IMR-90 (cell line): Measurements from ENCODE around the gene EML1. TPM values are rescaled to one million over a fixed set of nuclear protein-coding genes. Genes with fewer than 3 reads are reported as not detected.
A peak's percentile ranks its signal among the peaks of the same experiment; 100 is the strongest.

Source experiments
- ATAC-seq: fragments of 200-7000 bp; cut with Tn5 transposase; 2 replicates; pipeline ENCODE4 v1.9.1; 2020; ENCODE audit warnings: low read depth, mild to moderate bottlenecking, moderate library complexity
- BruUV-seq: library from RNA; stranded (reverse); fragments of 400-500 nt; replicated peaks from 2 replicates; lab custom pipeline; 2021; lab: Mats Ljungman, UMichigan
- CTCF ChIA-PET: fragments of 300-600 bp; formaldehyde crosslinking; extraction: SDS; loops from one replicate; lab custom pipeline; 2021; ENCODE audit warnings: antibody characterized with exemption; lab: Yijun Ruan, JAX
- POLR2A ChIA-PET: fragments of 300-600 bp; sonication (Branson Sonifier 250); formaldehyde crosslinking; loops from one replicate; lab custom pipeline; 2022; ENCODE audit warnings: antibody characterized with exemption; ENCODE audit not compliant: unreplicated experiment; lab: Charles Lee
- DNase-seq: peaks from one replicate; pipeline ENCODE4 v3.0.0; 2013
- H2AFZ ChIP-seq: replicated peaks from 2 replicates; pipeline ENCODE3; 2013; ENCODE audit warnings: low read length, mild to moderate bottlenecking; ENCODE audit not compliant: poor library complexity
- H2AK5ac ChIP-seq: 2 replicates; pipeline ENCODE4 v1.6.1; 2013; ENCODE audit warnings: low read depth, low read length, inconsistent platforms
- H2AK9ac ChIP-seq: replicated peaks from 2 replicates; pipeline ENCODE3; 2013; ENCODE audit warnings: mild to moderate bottlenecking, low read depth, low read length, moderate library complexity; ENCODE audit not compliant: poor library complexity
- H2BK120ac ChIP-seq: 2 replicates; pipeline ENCODE4 v1.6.1; 2013; ENCODE audit warnings: low read depth, low read length, inconsistent platforms
- H2BK15ac ChIP-seq: 3 replicates; pipeline ENCODE4 v1.6.1; 2013; ENCODE audit warnings: low read depth, low read length, inconsistent platforms
- H2BK20ac ChIP-seq: 2 replicates; pipeline ENCODE4 v1.6.1; 2013; ENCODE audit warnings: low read depth, mild to moderate bottlenecking, inconsistent platforms, low read length, moderate library complexity
- H2BK5ac ChIP-seq: 2 replicates; pipeline ENCODE4 v1.6.1; 2013; ENCODE audit warnings: mild to moderate bottlenecking, low read depth, low read length, inconsistent platforms; ENCODE audit not compliant: poor library complexity, severe bottlenecking
- H3K14ac ChIP-seq: replicated peaks from 2 replicates; pipeline ENCODE4 v1.6.1; 2013; ENCODE audit warnings: low read depth, low read length, inconsistent platforms
- H3K18ac ChIP-seq: 2 replicates; pipeline ENCODE4 v1.6.1; 2013; ENCODE audit warnings: low read depth, low read length, control low read depth
- H3K23ac ChIP-seq: 2 replicates; pipeline ENCODE4 v1.6.1; 2013; ENCODE audit warnings: low read depth, low read length, inconsistent platforms
- H3K27ac ChIP-seq: 2 replicates; pipeline ENCODE4 v1.5.1; 2013; ENCODE audit warnings: mild to moderate bottlenecking, control low read depth, low read length; ENCODE audit not compliant: insufficient read depth
- H3K27me3 ChIP-seq: 2 replicates; pipeline ENCODE4 v1.6.1; 2013; ENCODE audit warnings: low read length; ENCODE audit not compliant: control insufficient read depth, insufficient read depth
- H3K36me3 ChIP-seq: 2 replicates; pipeline ENCODE4 v1.6.1; 2013; ENCODE audit warnings: low read length, mixed read lengths; ENCODE audit not compliant: control insufficient read depth, insufficient read depth
- H3K4ac ChIP-seq: 2 replicates; pipeline ENCODE4 v1.6.1; 2013; ENCODE audit warnings: low read depth, low read length, inconsistent platforms
- H3K4me1 ChIP-seq: 2 replicates; pipeline ENCODE4 v1.6.1; 2013; ENCODE audit warnings: low read length, mixed read lengths; ENCODE audit not compliant: control insufficient read depth, insufficient read depth
- H3K4me2 ChIP-seq: 2 replicates; pipeline ENCODE4 v1.6.1; 2013; ENCODE audit warnings: low read depth, mild to moderate bottlenecking, control low read depth, low read length, moderate library complexity
- H3K4me3 ChIP-seq: 2 replicates; pipeline ENCODE4 v1.5.1; 2013; ENCODE audit warnings: low read depth, mild to moderate bottlenecking, control low read depth, low read length, moderate library complexity; ENCODE audit not compliant: insufficient read depth
- H3K56ac ChIP-seq: 2 replicates; pipeline ENCODE4 v1.6.1; 2013; ENCODE audit warnings: low read length, inconsistent platforms; ENCODE audit not compliant: insufficient read depth; ENCODE audit errors: extremely low read depth
- H3K79me1 ChIP-seq, 2 experiments: 2 replicates each; pipeline ENCODE4 v1.6.1; 2013; ENCODE audit warnings: low read length in 2 of 2, inconsistent platforms in 1 of 2, low read depth in 1 of 2
- H3K9ac ChIP-seq: 2 replicates; pipeline ENCODE4 v1.6.1; 2013; ENCODE audit warnings: low read depth, low read length, control low read depth
- H3K9me1 ChIP-seq: 2 replicates; pipeline ENCODE4 v1.6.1; 2013; ENCODE audit warnings: low read length, inconsistent platforms; ENCODE audit not compliant: insufficient read depth
- H3K9me3 ChIP-seq: 2 replicates; pipeline ENCODE4 v1.6.1; 2013; ENCODE audit warnings: low read length; ENCODE audit not compliant: control insufficient read depth, insufficient read depth
- H4K20me1 ChIP-seq: 2 replicates; pipeline ENCODE4 v1.6.1; 2013; ENCODE audit warnings: low read length, inconsistent platforms; ENCODE audit not compliant: insufficient read depth
- H4K5ac ChIP-seq: 2 replicates; pipeline ENCODE4 v1.6.1; 2013; ENCODE audit warnings: mild to moderate bottlenecking, low read depth, low read length, control low read depth
- H4K8ac ChIP-seq, 2 experiments: 2 replicates each; pipeline ENCODE4 v1.6.1; 2013; ENCODE audit warnings: low read depth in 2 of 2, low read length in 2 of 2, control low read depth in 1 of 2, inconsistent platforms in 1 of 2
- H4K91ac ChIP-seq: 2 replicates; pipeline ENCODE4 v1.6.1; 2013; ENCODE audit warnings: low read depth, low read length, inconsistent platforms; ENCODE audit not compliant: insufficient read depth
- CEBPB ChIP-seq: IDR thresholded peaks from 2 replicates; pipeline ENCODE4 v1.6.1; 2012; ENCODE audit warnings: low read depth, low read length, improper control_type of control experiment
- FOS ChIP-seq: fragments of 150-350 bp; IDR thresholded peaks from 2 replicates; pipeline ENCODE4 v1.6.1; 2016; ENCODE audit warnings: low read depth, low read length
- MXI1 ChIP-seq: IDR thresholded peaks from 2 replicates; pipeline ENCODE4 v1.6.1; 2012; ENCODE audit warnings: low read depth, mild to moderate bottlenecking, low read length, moderate library complexity, borderline replicate concordance
- NFE2L2 ChIP-seq: fragments of 150-350 bp; IDR thresholded peaks from 2 replicates; pipeline ENCODE4 v1.6.1; 2016; ENCODE audit warnings: low read depth, mild to moderate bottlenecking, low read length
- RAD21 ChIP-seq: IDR thresholded peaks from 2 replicates; pipeline ENCODE4 v1.6.1; 2012; ENCODE audit warnings: low read length, improper control_type of control experiment
- RFX5 ChIP-seq: IDR thresholded peaks from 2 replicates; pipeline ENCODE4 v1.8.0; 2012; ENCODE audit warnings: low read depth, mild to moderate bottlenecking, low read length, moderate library complexity
- WGBS, 2 experiments: methylation state at CpG; one replicate each; pipeline versions ENCODE4 v1.1.5 to v1.1.7; 2013; ENCODE audit warnings: missing lambda C conversion rate in 2 of 2; ENCODE audit not compliant: insufficient read length in 1 of 2; ENCODE audit errors: extremely low coverage in 2 of 2; 5-methylcytosine and 5-hydroxymethylcytosine counted together
- dilution Hi-C: fragments of 300-500 bp; cut with HindIII; formaldehyde crosslinking; loops from one replicate; pipeline ENCODE4 v1.14.3; 2018; ENCODE audit warnings: low sequenced_read_pairs; ENCODE audit not compliant: unreplicated experiment
- in situ Hi-C: fragments of 300-500 bp; cut with MboI; formaldehyde crosslinking; loops from 3 replicates; pipeline ENCODE4 v1.14.3; 2019; ENCODE audit warnings: low sequenced_read_pairs, inconsistent platforms, mixed read lengths
- intact Hi-C: fragments of 100-400 bp; cut with micrococcal nuclease; formaldehyde crosslinking; loops from 2 replicates; pipeline ENCODE4 v1.10.0; 2022
- polyA plus RNA-seq, 3 experiments: library from polyadenylated mRNA; depleted of rRNA; stranded (reverse); fragments of >200 nt; gene quantifications; 2 replicates each; pipeline ENCODE4 v1.2.3, GENCODE V29; 2012; ENCODE audit warnings: low replicate concordance in 1 of 3
- total RNA-seq: library from RNA; depleted of rRNA; stranded (reverse); fragments of >200 nt; gene quantifications from 2 replicates; pipeline ENCODE4 v1.2.3, GENCODE V29; 2012
- TF ChIP-seq, protein P1 (sequence below): fragments of 150-350 bp; IDR thresholded peaks from 2 replicates; pipeline ENCODE4 v1.6.1; 2017; ENCODE audit warnings: mild to moderate bottlenecking, antibody characterized with exemption, low read length, low read depth

EML1 gene
- total and polyA plus RNA-seq, 2 of the 4 experiments (the other 2 are of a cell fraction): 14.0 to 42.3 TPM

DNA sequence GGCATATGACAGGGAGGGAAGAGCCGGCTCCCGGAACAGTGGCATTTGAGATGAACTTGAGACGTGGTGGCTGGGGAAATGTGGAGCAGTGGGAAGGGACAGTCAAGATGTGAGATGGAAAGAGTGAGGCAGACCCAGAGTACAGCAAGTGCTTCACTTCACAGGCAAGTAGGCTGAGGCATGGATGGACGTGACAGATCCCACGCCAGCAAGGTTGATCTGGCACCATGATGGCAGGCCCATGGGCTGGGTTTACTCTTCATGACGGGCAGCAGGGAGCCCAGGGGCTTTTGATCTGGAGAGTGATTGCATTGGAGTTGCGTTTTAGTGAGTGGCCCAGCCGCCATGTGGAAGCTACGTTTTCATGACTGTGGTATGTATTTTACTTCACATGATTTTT, 17.9 kb upstream of the EML1 start:
- no peaks in the 10 kb centered on the region for H3K36me3 ChIP-seq
- CTCF ChIA-PET: no interaction called here
- BruUV-seq: no TSS peak
- no peak overlapping the region for H3K4me3 ChIP-seq
- in situ Hi-C loops: no loop called here
- no peak overlapping the region for H3K9ac ChIP-seq
- H4K91ac ChIP-seq: no peak overlapping the region
- H3K9me3 ChIP-seq: peaks cover 10% of the 10 kb centered on the region; the same call in 1 of the 2 replicates
- no peak overlapping the region; the same call in 1 of the 2 replicates for H2BK120ac ChIP-seq
- H3K4me1 ChIP-seq: peaks cover 9% of the 10 kb centered on the region
- intact Hi-C loops: no loop called here
- H2AK5ac ChIP-seq: peak overlapping the region; percentile 64; the same call in 1 of the 2 replicates
- H2BK15ac ChIP-seq: no peak overlapping the region; the same call in 2 of the 3 replicates
- H3K4me2 ChIP-seq: no peak overlapping the region
- dilution Hi-C loops: no loop called here
- H3K27me3 ChIP-seq: no peaks in the 10 kb centered on the region
- DNase-seq (no peak), ATAC-seq (no peak)
- H3K4ac ChIP-seq: no peak overlapping the region
- H3K14ac ChIP-seq: peak overlapping the region; percentile 62; the same call in 1 of the 2 replicates
- H4K5ac ChIP-seq: no peak overlapping the region
- no peak overlapping the region for H2AK9ac ChIP-seq
- no peak overlapping the region for H2AFZ ChIP-seq
- no peaks in the 10 kb centered on the region for H4K20me1 ChIP-seq
- no peaks in the 10 kb centered on the region; a peak in 1 of 4 replicates for H3K79me1 ChIP-seq
- TF ChIP-seq CEBPB: no peak
- TF ChIP-seq, protein P1, sequence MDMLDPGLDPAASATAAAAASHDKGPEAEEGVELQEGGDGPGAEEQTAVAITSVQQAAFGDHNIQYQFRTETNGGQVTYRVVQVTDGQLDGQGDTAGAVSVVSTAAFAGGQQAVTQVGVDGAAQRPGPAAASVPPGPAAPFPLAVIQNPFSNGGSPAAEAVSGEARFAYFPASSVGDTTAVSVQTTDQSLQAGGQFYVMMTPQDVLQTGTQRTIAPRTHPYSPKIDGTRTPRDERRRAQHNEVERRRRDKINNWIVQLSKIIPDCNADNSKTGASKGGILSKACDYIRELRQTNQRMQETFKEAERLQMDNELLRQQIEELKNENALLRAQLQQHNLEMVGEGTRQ: no peak
- no peak for TF ChIP-seq MXI1
- no peak for TF ChIP-seq RAD21
- no peak for TF ChIP-seq NFE2L2
- TF ChIP-seq RFX5: no peak
- TF ChIP-seq FOS: no peak
- H4K8ac ChIP-seq: no peak overlapping the region
- no peak overlapping the region for H3K18ac ChIP-seq
- no peak overlapping the region for H3K56ac ChIP-seq
- 77% methylated on average over 6 of the region's 9 CpGs; no CpG with 5 or more reads in 1 of the 2 experiments for WGBS, 2 experiments
- POLR2A ChIA-PET: no interaction called here
- no peak overlapping the region for H3K27ac ChIP-seq
- H3K9me1 ChIP-seq: peaks cover 8% of the 10 kb centered on the region
- no peak overlapping the region for H2BK20ac ChIP-seq
- no peak overlapping the region for H2BK5ac ChIP-seq
- H3K23ac ChIP-seq: no peak overlapping the region
